ENCODE measurements around the gene B4GALT2. TPM values are rescaled to one million over a fixed set of nuclear protein-coding genes. Genes with fewer than 3 reads are reported as not detected.

B4GALT2 gene
- total RNA-seq: 10 to 100 TPM; 38.9 to 59.3 (median 48.3) TPM

- no peak for TF ChIP-seq CTCF (IDR thresholded peaks at IDR 0.05)
- TF ChIP-seq POLR2A (IDR thresholded peaks at IDR 0.05): no peak
- no peaks in the 10 kb centered on the region for H3K9me3 ChIP-seq
- intact Hi-C loops (cut with DNase I): no loop called here
- H3K27me3 ChIP-seq: no peaks in the 10 kb centered on the region
- peaks cover 12 to 49% (median 15%) of the 10 kb centered on the region in 3 donors for H3K36me3 ChIP-seq
- WGBS, 2 donors: 29 to 45% methylated on average over 7 of the region's 54 CpGs
- peak within 1 kb of the TSS; percentile 61 to 94 (median 74) for H3K4me3 ChIP-seq
- peaks cover 49 to 74% (median 53%) of the 10 kb centered on the region in 3 donors for H3K4me1 ChIP-seq
- H3K27ac ChIP-seq: peak within 1 kb of the TSS; percentile 67 to 84 (median 80)
- DNase-seq: no peak
These were observed at the start of gene B4GALT2 for GRCh38 chr1:43978551-43979260. Gene B4GALT2 (plus strand): TSS chr1:43979210. CDS start chr1:43981161, 1,951 bp downstream.

GRCh38 chr1:43930168-43930948, 48.7 kb upstream of the B4GALT2 start:
- no peak for DNase-seq
- Histone ChIP-seq H3K27ac (peak overlapping the region in 2 of 4 donors; percentile 52), H3K9me3 (no peaks in the 10 kb centered on the region), H3K36me3 (peaks cover 0 to 8% (median 0%) of the 10 kb centered on the region in 3 donors), H3K4me3 (no peak overlapping the region), H3K27me3 (peaks cover 0 to 22% (median 0%) of the 10 kb centered on the region in 4 donors), H3K4me1 (peaks cover 17 to 57% (median 40%) of the 10 kb centered on the region in 3 donors)
- TF ChIP-seq CTCF (IDR thresholded peaks at IDR 0.05) (peak in 5 of 6 experiments; percentile 23 to 64 (median 37)), POLR2A (IDR thresholded peaks at IDR 0.05) (no peak)
- intact Hi-C loops (cut with DNase I): no loop called here
- WGBS, 2 donors: 77 to 80% methylated on average over 3 to 7 of the region's 10 CpGs

- 17% methylated on average over 2 of the region's 4 CpGs; no CpG with 5 or more reads in 1 of the 2 donors for WGBS, 2 donors
- Histone ChIP-seq H3K27me3 (peaks cover 0 to 22% (median 0%) of the 10 kb centered on the region in 4 donors), H3K4me1 (peaks cover 21 to 63% (median 45%) of the 10 kb centered on the region in 3 donors), H3K27ac (peak overlapping the region in 2 of 4 donors; percentile 52), H3K4me3 (no peak overlapping the region), H3K36me3 (peaks cover 0 to 2% (median 0%) of the 10 kb centered on the region in 3 donors), H3K9me3 (no peaks in the 10 kb centered on the region)
- no peak for DNase-seq
- no peak for TF ChIP-seq CTCF (IDR thresholded peaks at IDR 0.05)
- no peak for TF ChIP-seq POLR2A (IDR thresholded peaks at IDR 0.05)
- intact Hi-C loops (cut with DNase I): no loop called here
These were observed 48.1 kb upstream of the B4GALT2 start for GRCh38 chr1:43930949-43931275.

GRCh38 chr1:43931711-43932660, 47.0 kb upstream of the B4GALT2 start:
- H3K4me1 ChIP-seq: peaks cover 25 to 72% (median 53%) of the 10 kb centered on the region in 3 donors

More at GRCh38 chr1:43931711-43932660, 47.0 kb upstream of the B4GALT2 start:
- H3K27me3 ChIP-seq: peaks cover 0 to 22% (median 0%) of the 10 kb centered on the region in 4 donors
- whole genome bisulfite sequencing, 2 donors: 90 to 94% methylated on average over 3 to 5 of the region's 13 CpGs
- TF ChIP-seq POLR2A (IDR thresholded peaks at IDR 0.05): no peak
- TF ChIP-seq CTCF (IDR thresholded peaks at IDR 0.05): no peak
- H3K36me3 ChIP-seq: peaks cover 0 to 1% (median 0%) of the 10 kb centered on the region in 3 donors
- H3K4me3 ChIP-seq: no peak overlapping the region
- no peak for DNase-seq
- intact Hi-C loops (cut with DNase I): no loop called here
- no peaks in the 10 kb centered on the region for H3K9me3 ChIP-seq
- H3K27ac ChIP-seq: no peak overlapping the region
